GM19438 (cell line): Measurements from ENCODE around the gene ABHD1.

ENCODE experiments used
- ATAC-seq: cut with Tn5 transposase; IDR thresholded peaks from one replicate; pipeline ENCODE4 v1.9.1; 2021; ENCODE audit warnings: low read depth; ENCODE audit not compliant: unreplicated experiment

Gene ABHD1

GRCh38 chr2:27134781-27135477 is 11.3 kb downstream of the ABHD1 start:
- ATAC-seq = no peak

- no peak for ATAC-seq
These were observed 11.9 kb downstream of the ABHD1 start for GRCh38 chr2:27135478-27135955.

- no peak for ATAC-seq
These were observed 13.1 kb downstream of the ABHD1 start for GRCh38 chr2:27136751-27137150.

- no peak for ATAC-seq
These were observed 13.8 kb downstream of the ABHD1 start for GRCh38 chr2:27137322-27137935.

- no peak for ATAC-seq
These were observed 14.5 kb downstream of the ABHD1 start for GRCh38 chr2:27138111-27138510.

GRCh38 chr2:27139310-27139709 is 15.7 kb downstream of the ABHD1 start, which contains the start of gene PRR30:
TSS of gene PRR30 (minus strand) at chr2:27139410. CDS start at chr2:27138329, 1,081 bp downstream.
- ATAC-seq = no peak

GRCh38 chr2:27143285-27143684 is 19.7 kb downstream of the ABHD1 start:
- no peak for ATAC-seq

- no peak for ATAC-seq
These were observed 22.1 kb downstream of the ABHD1 start for GRCh38 chr2:27145682-27146081.

- ATAC-seq = no peak
These were observed 24.3 kb downstream of the ABHD1 start for GRCh38 chr2:27147935-27148334.

GRCh38 chr2:27148801-27149439 is 25.3 kb downstream of the ABHD1 start, which contains the start of gene TCF23:
TSS of gene TCF23 (plus strand) at chr2:27149004. CDS start at chr2:27149134, 130 bp downstream.
- ATAC-seq = no peak

GRCh38 chr2:27149570-27150405 is 26.2 kb downstream of the ABHD1 start:
- ATAC-seq = no peak

GRCh38 chr2:27150639-27151230 is 27.1 kb downstream of the ABHD1 start:
- no peak for ATAC-seq

GRCh38 chr2:27152102-27152795 is 28.6 kb downstream of the ABHD1 start:
- no peak for ATAC-seq

- ATAC-seq = no peak
These were observed 29.3 kb downstream of the ABHD1 start for GRCh38 chr2:27152796-27153464.

- ATAC-seq = no peak
These were observed 30.9 kb downstream of the ABHD1 start for GRCh38 chr2:27154488-27154887.

GRCh38 chr2:27155069-27155520 is 31.5 kb downstream of the ABHD1 start:
- ATAC-seq = no peak

- ATAC-seq = no peak
These were observed 34.9 kb downstream of the ABHD1 start for GRCh38 chr2:27158468-27158867.

- no peak for ATAC-seq
These were observed 35.7 kb downstream of the ABHD1 start for GRCh38 chr2:27159271-27159670.

GRCh38 chr2:27160191-27160590 is 36.6 kb downstream of the ABHD1 start:
- no peak for ATAC-seq
